NCI-H774 (cell line): Measurements from ENCODE around the gene RAB39B.

Source experiments
- DNase-seq: peaks from one replicate; lab custom pipeline; 2025; lab: John Stamatoyannopoulos, UW

The RAB39B gene

GRCh38 chrX:155215443-155216178, 48.7 kb downstream of the RAB39B start:
- DNase-seq: no peak

GRCh38 chrX:155213731-155214130, 50.6 kb downstream of the RAB39B start:
- no peak for DNase-seq

GRCh38 chrX:155211208-155211607, 53.1 kb downstream of the RAB39B start:
- no peak for DNase-seq
